ACC112 (cell line): Measurements from ENCODE around the gene TLE4.
"Not testable (repeated sequence)": the region's sequence is repeated elsewhere in the genome, so short reads cannot be mapped to it uniquely, and the experiment has no call there.

Experiments
- H2AFZ ChIP-seq: fragments of 200-600 bp; sonication (generic); one replicate; pipeline ENCODE4 v1.6.0; 2017; ENCODE audit warnings: antibody characterized with exemption, low read length; ENCODE audit not compliant: unreplicated experiment
- H3K27ac ChIP-seq: fragments of 200-600 bp; sonication (generic); 2 replicates; pipeline ENCODE4 v1.5.1; 2014; ENCODE audit warnings: low read depth, mild to moderate bottlenecking, antibody characterized with exemption, low read length, moderate library complexity
- H3K27me3 ChIP-seq: fragments of 200-600 bp; sonication (generic); 2 replicates; pipeline ENCODE4 v1.6.1; 2014; ENCODE audit warnings: mild to moderate bottlenecking, antibody characterized with exemption, low read length, moderate library complexity, mixed read lengths; ENCODE audit not compliant: insufficient read depth
- H3K36me3 ChIP-seq: fragments of 200-600 bp; sonication (generic); 2 replicates; pipeline ENCODE4 v1.6.1; 2016; ENCODE audit warnings: mild to moderate bottlenecking, antibody characterized with exemption, low read length, moderate library complexity, mixed read lengths; ENCODE audit not compliant: insufficient read depth
- H3K4me1 ChIP-seq: fragments of 200-600 bp; sonication (generic); one replicate; pipeline ENCODE4 v1.6.1; 2016; ENCODE audit warnings: low read length, mixed read lengths; ENCODE audit not compliant: insufficient read depth, unreplicated experiment, control insufficient read depth
- H3K4me3 ChIP-seq: fragments of 200-600 bp; sonication (generic); 2 replicates; pipeline ENCODE4 v1.5.1; 2014; ENCODE audit warnings: mild to moderate bottlenecking, low read depth, low read length
- H3K79me2 ChIP-seq: fragments of 200-600 bp; sonication (generic); one replicate; pipeline ENCODE4 v1.6.0; 2016; ENCODE audit warnings: low read length; ENCODE audit not compliant: control insufficient read depth, unreplicated experiment, insufficient read depth

The TLE4 gene

GRCh38 chr9:79571309-79572031, at the start of gene TLE4:
TSS of gene TLE4 (plus strand) at chr9:79571965. CDS start at chr9:79572791, 826 bp downstream.
- Histone ChIP-seq H3K4me1 (peaks cover 16% of the 10 kb centered on the region), H3K27me3 (no peaks in the 10 kb centered on the region), H3K36me3 (no peaks in the 10 kb centered on the region), H3K27ac (peak within 1 kb of the TSS; percentile 80), H3K4me3 (peak within 1 kb of the TSS; percentile 93), H3K79me2 (peaks cover 32% of the 10 kb centered on the region), H2AFZ (peak within 1 kb of the TSS; percentile 94)

- H2AFZ ChIP-seq, result no peak overlapping the region
- no peak overlapping the region for H3K27ac ChIP-seq
- no peaks in the 10 kb centered on the region for H3K4me1 ChIP-seq
- H3K4me3 ChIP-seq, result no peak overlapping the region
- H3K79me2 ChIP-seq, result no peaks in the 10 kb centered on the region
- H3K27me3 ChIP-seq, result no peaks in the 10 kb centered on the region
- H3K36me3 ChIP-seq, result no peaks in the 10 kb centered on the region
Measured at GRCh38 chr9:79522793-79523192, 49.0 kb upstream of the TLE4 start.

GRCh38 chr9:79524266-79524665, 47.5 kb upstream of the TLE4 start:
- H3K79me2 ChIP-seq, result no peaks in the 10 kb centered on the region
- no peak overlapping the region for H3K4me3 ChIP-seq
- no peaks in the 10 kb centered on the region for H3K4me1 ChIP-seq
- no peak overlapping the region for H3K27ac ChIP-seq
- no peak overlapping the region for H2AFZ ChIP-seq
- no peaks in the 10 kb centered on the region for H3K27me3 ChIP-seq
- H3K36me3 ChIP-seq, result no peaks in the 10 kb centered on the region

- Histone ChIP-seq H3K27me3 (no peaks in the 10 kb centered on the region), H2AFZ (no peak overlapping the region), H3K27ac (no peak overlapping the region), H3K4me3 (no peak overlapping the region), H3K36me3 (no peaks in the 10 kb centered on the region), H3K79me2 (no peaks in the 10 kb centered on the region), H3K4me1 (no peaks in the 10 kb centered on the region)
Measured at GRCh38 chr9:79526149-79526672, 45.6 kb upstream of the TLE4 start.

DNA sequence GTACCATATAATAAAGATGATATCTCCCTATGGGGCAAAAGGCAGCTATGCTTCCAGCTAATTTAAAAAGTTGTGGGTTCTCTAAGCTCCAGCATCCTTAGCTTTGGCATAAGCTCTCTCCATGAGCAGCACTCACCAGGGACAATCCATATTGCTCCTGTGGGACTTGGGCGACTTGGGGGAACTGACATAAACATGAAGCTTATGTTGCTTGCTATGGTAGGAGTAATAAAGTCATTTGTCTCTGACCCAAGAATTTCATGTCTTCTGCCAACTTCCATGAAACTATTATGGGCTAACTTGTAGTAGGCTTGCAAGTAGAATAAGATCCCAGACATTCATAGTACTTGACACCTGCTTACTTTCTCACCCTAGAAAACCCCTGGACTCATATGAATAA, 36.2 kb upstream of the TLE4 start:
- no peak overlapping the region for H2AFZ ChIP-seq
- no peaks in the 10 kb centered on the region for H3K79me2 ChIP-seq
- H3K36me3 ChIP-seq, result no peaks in the 10 kb centered on the region
- H3K27ac ChIP-seq, result no peak overlapping the region
- H3K27me3 ChIP-seq, result no peaks in the 10 kb centered on the region
- H3K4me3 ChIP-seq, result no peak overlapping the region
- no peaks in the 10 kb centered on the region for H3K4me1 ChIP-seq

GRCh38 chr9:79537838-79538237, 33.9 kb upstream of the TLE4 start:
- H3K79me2 ChIP-seq, result no peaks in the 10 kb centered on the region
- no peak overlapping the region for H3K4me3 ChIP-seq
- H3K27ac ChIP-seq, result no peak overlapping the region
- no peaks in the 10 kb centered on the region for H3K36me3 ChIP-seq
- no peaks in the 10 kb centered on the region for H3K27me3 ChIP-seq
- no peaks in the 10 kb centered on the region for H3K4me1 ChIP-seq
- no peak overlapping the region for H2AFZ ChIP-seq

DNA sequence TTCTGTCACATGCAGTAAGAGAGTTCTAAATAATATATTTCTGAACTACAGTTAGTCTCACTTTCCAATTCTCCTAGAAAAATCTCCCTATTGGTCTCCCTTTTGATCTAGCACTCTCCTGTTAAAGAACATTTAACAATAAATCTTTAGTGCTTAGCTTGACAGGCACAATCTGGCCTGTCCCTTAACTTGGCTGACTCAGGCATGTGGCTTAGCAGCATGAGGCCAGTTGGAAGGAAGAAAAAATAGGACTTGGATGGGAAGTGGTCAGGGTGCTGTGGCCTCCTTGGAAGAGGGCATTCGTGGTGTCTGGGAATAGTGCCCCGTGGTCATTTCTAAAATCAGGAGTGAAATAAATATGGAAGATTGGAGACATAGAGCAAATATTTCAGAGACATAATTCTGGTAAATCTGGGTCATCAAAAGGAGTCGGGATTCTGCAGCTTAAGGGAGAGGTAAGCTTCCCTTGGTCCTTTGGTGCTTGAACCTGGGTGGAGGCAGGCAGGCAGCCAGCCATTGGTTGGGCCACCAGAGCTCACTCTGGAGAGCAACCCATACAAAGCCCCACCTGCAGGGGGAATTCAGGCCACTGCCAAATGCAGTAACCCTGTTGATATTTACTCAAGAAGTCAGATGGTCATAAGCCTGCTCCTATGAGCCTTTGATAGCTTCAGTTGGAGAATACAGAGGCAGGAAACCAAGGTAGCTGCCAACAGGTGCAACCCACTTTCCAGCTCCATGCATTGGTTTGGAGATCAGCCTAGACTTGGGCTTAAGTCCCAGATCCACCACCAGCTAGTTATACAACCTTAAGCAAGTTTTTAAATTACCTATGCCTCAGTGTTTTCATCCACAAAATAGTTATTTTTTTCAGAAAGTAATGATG, 28.8 kb upstream of the TLE4 start:
- no peak overlapping the region for H2AFZ ChIP-seq
- H3K4me1 ChIP-seq, result no peaks in the 10 kb centered on the region
- H3K27ac ChIP-seq, result no peak overlapping the region
- H3K79me2 ChIP-seq, result no peaks in the 10 kb centered on the region
- H3K27me3 ChIP-seq, result no peaks in the 10 kb centered on the region
- no peak overlapping the region for H3K4me3 ChIP-seq
- no peaks in the 10 kb centered on the region for H3K36me3 ChIP-seq

DNA sequence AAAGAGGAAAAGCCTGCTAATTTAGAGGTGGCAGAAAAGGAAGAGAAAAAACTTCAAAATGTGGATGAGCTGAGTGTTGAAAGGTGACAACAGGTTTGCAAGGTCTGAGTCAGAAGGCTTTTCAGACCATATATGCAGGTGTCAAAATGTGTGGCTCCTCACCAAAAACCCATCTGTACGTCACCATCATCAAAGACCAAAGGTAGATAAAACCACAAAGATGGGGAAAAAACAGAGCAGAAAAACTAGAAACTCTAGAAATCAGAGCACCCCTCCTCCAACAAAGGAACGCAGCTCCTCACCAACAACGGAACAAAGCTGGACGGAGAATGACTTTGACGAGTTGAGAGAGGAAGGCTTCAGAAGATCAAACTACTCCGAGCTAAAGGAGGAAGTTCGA, 27.4 kb upstream of the TLE4 start:
- H2AFZ ChIP-seq, H3K4me1 ChIP-seq, H3K4me3 ChIP-seq, H3K27me3 ChIP-seq, H3K36me3 ChIP-seq, H3K79me2 ChIP-seq, H3K27ac ChIP-seq: not testable (repeated sequence)

DNA sequence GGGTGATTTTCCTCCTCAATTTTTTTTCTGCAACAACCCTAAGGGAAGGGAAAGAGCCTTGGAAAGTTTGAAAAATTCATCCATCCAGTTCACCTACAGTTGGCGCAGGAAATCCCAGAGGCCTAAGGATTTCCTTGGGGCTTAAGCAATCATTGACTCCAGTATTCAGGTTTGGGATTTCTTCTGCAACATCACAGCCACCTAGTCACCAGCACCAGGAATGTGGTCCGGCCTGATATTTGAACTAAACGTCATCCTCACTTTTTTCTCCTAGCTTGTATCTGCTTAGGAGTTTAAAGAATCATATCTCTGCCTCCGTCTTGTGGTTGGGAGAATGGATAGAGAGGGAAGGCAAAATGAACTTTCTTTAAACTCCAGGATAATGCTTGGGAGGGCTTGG, 20.2 kb upstream of the TLE4 start:
- Histone ChIP-seq H3K4me1 (no peaks in the 10 kb centered on the region), H3K4me3 (no peak overlapping the region), H3K27me3 (no peaks in the 10 kb centered on the region), H2AFZ (no peak overlapping the region), H3K79me2 (no peaks in the 10 kb centered on the region), H3K36me3 (no peaks in the 10 kb centered on the region), H3K27ac (no peak overlapping the region)

GRCh38 chr9:79551994-79552393, 19.8 kb upstream of the TLE4 start:
- Histone ChIP-seq H3K4me1 (no peaks in the 10 kb centered on the region), H3K27me3 (no peaks in the 10 kb centered on the region), H2AFZ (no peak overlapping the region), H3K79me2 (no peaks in the 10 kb centered on the region), H3K36me3 (no peaks in the 10 kb centered on the region), H3K27ac (no peak overlapping the region), H3K4me3 (no peak overlapping the region)
